ENCODE data around the gene HHIPL2.
"Not testable (repeated sequence)": the region's sequence is repeated elsewhere in the genome, so short reads cannot be mapped to it uniquely, and the experiment has no call there.

The HHIPL2 gene

GRCh38 chr1:222539951-222540597 is 7.8 kb downstream of the HHIPL2 start:
- no peak for DNase-seq

GRCh38 chr1:222535455-222535854 is 12.4 kb downstream of the HHIPL2 start:
- no peak for DNase-seq

GRCh38 chr1:222530852-222531251 is 17.1 kb downstream of the HHIPL2 start:
- DNase-seq = no peak

- DNase-seq = no peak
These were observed 18.0 kb downstream of the HHIPL2 start for GRCh38 chr1:222529916-222530315.

GRCh38 chr1:222529181-222529580 is 18.7 kb downstream of the HHIPL2 start:
- no peak for DNase-seq

GRCh38 chr1:222525951-222526350 is 22.0 kb downstream of the HHIPL2 start:
- no peak for DNase-seq

- no peak for DNase-seq
These were observed 24.1 kb downstream of the HHIPL2 start for GRCh38 chr1:222523852-222524251.

GRCh38 chr1:222522105-222522915 is 25.6 kb downstream of the HHIPL2 start:
- DNase-seq = no peak

GRCh38 chr1:222521299-222522104 is 26.4 kb downstream of the HHIPL2 start:
- DNase-seq = no peak

GRCh38 chr1:222489496-222489895 is 58.4 kb downstream of the HHIPL2 start:
- DNase-seq = not testable (repeated sequence)

- not testable (repeated sequence) for DNase-seq
These were observed 60.1 kb downstream of the HHIPL2 start for GRCh38 chr1:222487774-222488173.

- not testable (repeated sequence) for DNase-seq
These were observed 63.9 kb downstream of the HHIPL2 start for GRCh38 chr1:222484005-222484404.

- DNase-seq = not testable (repeated sequence)
These were observed 68.3 kb downstream of the HHIPL2 start for GRCh38 chr1:222479567-222479966.

GRCh38 chr1:222476436-222476835 is 71.5 kb downstream of the HHIPL2 start:
- DNase-seq = not testable (repeated sequence)

- not testable (repeated sequence) for DNase-seq
These were observed 74.2 kb downstream of the HHIPL2 start for GRCh38 chr1:222473717-222474116.

GRCh38 chr1:222472776-222473540 is 74.9 kb downstream of the HHIPL2 start:
- DNase-seq = not testable (repeated sequence)

All from activated CD4-positive, alpha-beta T cell treated with anti-CD3 and anti-CD28 coated beads, Interleukin-2, amount 50 U/mL, for 4 hours (primary cell).